GM10266 (cell line): ENCODE measurements around the gene OPA1.

Experiments
- DNase-seq: peaks from one replicate; pipeline ENCODE4 v3.0.0; 2012; ENCODE audit errors: extremely low spot score
- TF ChIP-seq, protein P1 (sequence below): IDR thresholded peaks from 2 replicates; pipeline ENCODE4 v1.5.1; 2012; ENCODE audit warnings: mild to moderate bottlenecking, low read depth; ENCODE audit not compliant: control insufficient read depth, insufficient read depth; ENCODE audit errors: missing control alignments

The OPA1 gene

DNA sequence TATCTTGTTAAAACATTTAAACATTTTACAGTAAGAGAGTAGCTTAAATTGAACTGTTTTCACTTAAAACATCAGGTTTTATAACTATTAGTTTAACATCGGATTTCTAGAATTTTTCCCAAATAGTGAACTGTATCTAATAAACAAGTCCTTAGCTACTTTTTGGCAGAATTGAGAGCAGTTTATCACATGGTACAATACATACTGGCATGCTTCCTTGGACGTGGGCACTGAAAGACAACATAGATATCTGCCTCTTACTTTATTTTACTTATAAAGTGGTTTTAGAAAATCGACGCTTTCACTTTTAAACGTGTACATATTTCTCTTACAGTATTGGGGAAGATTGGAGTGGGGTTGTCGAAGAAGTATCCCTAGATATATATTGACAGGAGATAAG, 52.8 kb downstream of the OPA1 start:
- TF ChIP-seq, protein P1, sequence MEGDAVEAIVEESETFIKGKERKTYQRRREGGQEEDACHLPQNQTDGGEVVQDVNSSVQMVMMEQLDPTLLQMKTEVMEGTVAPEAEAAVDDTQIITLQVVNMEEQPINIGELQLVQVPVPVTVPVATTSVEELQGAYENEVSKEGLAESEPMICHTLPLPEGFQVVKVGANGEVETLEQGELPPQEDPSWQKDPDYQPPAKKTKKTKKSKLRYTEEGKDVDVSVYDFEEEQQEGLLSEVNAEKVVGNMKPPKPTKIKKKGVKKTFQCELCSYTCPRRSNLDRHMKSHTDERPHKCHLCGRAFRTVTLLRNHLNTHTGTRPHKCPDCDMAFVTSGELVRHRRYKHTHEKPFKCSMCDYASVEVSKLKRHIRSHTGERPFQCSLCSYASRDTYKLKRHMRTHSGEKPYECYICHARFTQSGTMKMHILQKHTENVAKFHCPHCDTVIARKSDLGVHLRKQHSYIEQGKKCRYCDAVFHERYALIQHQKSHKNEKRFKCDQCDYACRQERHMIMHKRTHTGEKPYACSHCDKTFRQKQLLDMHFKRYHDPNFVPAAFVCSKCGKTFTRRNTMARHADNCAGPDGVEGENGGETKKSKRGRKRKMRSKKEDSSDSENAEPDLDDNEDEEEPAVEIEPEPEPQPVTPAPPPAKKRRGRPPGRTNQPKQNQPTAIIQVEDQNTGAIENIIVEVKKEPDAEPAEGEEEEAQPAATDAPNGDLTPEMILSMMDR = no peak
- DNase-seq = no peak

DNA sequence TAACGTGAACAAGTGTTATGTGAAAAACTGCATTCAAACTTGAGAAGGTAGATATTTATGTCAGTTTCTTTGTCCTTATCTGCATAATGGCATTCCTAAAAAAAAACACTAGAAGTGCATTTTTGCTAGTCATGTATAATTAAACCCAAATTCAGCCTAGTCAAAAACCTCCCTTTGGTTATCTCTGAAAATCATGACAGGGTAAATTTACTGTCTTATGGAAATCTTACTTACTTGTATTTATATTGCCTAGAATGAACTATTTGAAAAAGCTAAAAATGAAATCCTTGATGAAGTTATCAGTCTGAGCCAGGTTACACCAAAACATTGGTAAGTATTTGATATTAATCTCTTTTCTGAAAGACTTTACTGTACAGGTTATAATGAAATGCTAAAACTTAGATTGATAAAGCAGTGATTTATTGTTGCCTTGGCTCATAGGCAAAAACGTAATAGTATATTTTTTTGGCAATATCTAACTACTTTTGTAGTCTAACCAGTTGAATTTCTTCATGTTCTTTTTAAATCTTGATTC, 55.6 kb downstream of the OPA1 start:
- TF ChIP-seq, protein P1 = no peak
- DNase-seq = no peak

- DNase-seq = no peak
- TF ChIP-seq, protein P1 = no peak
Measured at GRCh38 chr3:193650585-193650984, 57.6 kb downstream of the OPA1 start.

GRCh38 chr3:193655831-193656433, 62.9 kb downstream of the OPA1 start:
- TF ChIP-seq, protein P1 = no peak
- DNase-seq = no peak

DNA sequence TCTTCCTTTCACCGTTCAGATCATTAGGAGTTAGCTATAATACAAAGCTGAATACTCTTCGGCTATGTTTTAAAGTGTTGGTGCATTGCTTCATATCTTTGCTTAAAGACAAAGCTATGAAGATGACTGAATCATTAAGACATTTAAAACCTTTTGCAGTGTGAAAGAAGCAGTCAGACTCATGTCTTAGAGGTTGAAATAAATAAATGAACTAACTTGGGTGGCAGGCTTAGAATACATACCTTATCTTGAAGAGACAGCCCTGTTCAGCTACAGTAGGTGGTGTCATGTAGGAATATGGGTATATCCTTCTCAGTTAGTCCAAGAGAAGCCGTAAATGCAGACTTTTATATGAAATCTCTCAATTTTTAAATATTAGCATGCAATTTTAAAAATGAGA, 63.4 kb downstream of the OPA1 start:
- TF ChIP-seq, protein P1 = no peak
- no peak for DNase-seq

DNA sequence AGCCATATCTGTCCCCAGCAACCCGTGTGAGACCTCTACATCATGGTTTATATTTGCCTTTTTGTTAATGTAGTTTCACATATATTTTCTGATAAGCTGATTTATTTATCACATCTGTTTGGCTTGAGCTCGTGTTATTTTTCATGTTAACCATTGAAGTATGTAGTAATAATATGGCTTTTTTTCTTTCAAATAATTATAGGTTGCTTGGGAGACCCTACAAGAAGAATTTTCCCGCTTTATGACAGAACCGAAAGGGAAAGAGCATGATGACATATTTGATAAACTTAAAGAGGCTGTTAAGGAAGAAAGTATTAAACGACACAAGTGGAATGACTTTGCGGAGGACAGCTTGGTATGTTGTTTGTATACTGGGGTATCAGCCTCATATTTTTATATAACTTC, 63.9 kb downstream of the OPA1 start:
- TF ChIP-seq, protein P1 = no peak
- no peak for DNase-seq

- TF ChIP-seq, protein P1 = no peak
- no peak for DNase-seq
Measured at GRCh38 chr3:193660171-193660570, 67.2 kb downstream of the OPA1 start.
